Measurements from ENCODE around the gene ADSS1.

ADSS1 gene

GRCh38 chr14:104706733-104707607 lies 17.1 kb upstream of the ADSS1 start:
- no peak for TF ChIP-seq TAF1 (IDR thresholded peaks at IDR 0.05; ENCODE audit: borderline replicate concordance, insufficient read depth, low read length)
- no peak for TF ChIP-seq FOXP2 (optimal IDR thresholded peaks at IDR 0.05; ENCODE audit: borderline replicate concordance, extremely low read depth, extremely low read length, insufficient read depth)
- no peak for TF ChIP-seq POLR2AphosphoS5 (IDR thresholded peaks at IDR 0.05; ENCODE audit: low read depth, low read length)
- TF ChIP-seq SIN3A (IDR thresholded peaks at IDR 0.05; ENCODE audit: borderline replicate concordance, insufficient read depth, low read length) = no peak
- no peak for TF ChIP-seq REST (IDR thresholded peaks at IDR 0.05; ENCODE audit: insufficient read depth in 1 of 2, low read depth in 2 of 2, low read length in 2 of 2)

- TF ChIP-seq REST (IDR thresholded peaks at IDR 0.05; ENCODE audit: insufficient read depth in 1 of 2, low read depth in 2 of 2, low read length in 2 of 2) = no peak
- TF ChIP-seq FOXP2 (optimal IDR thresholded peaks at IDR 0.05; ENCODE audit: borderline replicate concordance, extremely low read depth, extremely low read length, insufficient read depth) = no peak
- no peak for TF ChIP-seq POLR2AphosphoS5 (IDR thresholded peaks at IDR 0.05; ENCODE audit: low read depth, low read length)
- TF ChIP-seq TAF1 (IDR thresholded peaks at IDR 0.05; ENCODE audit: borderline replicate concordance, insufficient read depth, low read length) = no peak
- TF ChIP-seq SIN3A (IDR thresholded peaks at IDR 0.05; ENCODE audit: borderline replicate concordance, insufficient read depth, low read length) = no peak
These were observed 16.1 kb upstream of the ADSS1 start for GRCh38 chr14:104707608-104708595.

GRCh38 chr14:104708606-104709268 lies 15.3 kb upstream of the ADSS1 start:
- TF ChIP-seq POLR2AphosphoS5 (IDR thresholded peaks at IDR 0.05; ENCODE audit: low read depth, low read length) = no peak

- no peak for TF ChIP-seq REST (IDR thresholded peaks at IDR 0.05; ENCODE audit: insufficient read depth in 1 of 2, low read depth in 2 of 2, low read length in 2 of 2)
- TF ChIP-seq SIN3A (IDR thresholded peaks at IDR 0.05; ENCODE audit: borderline replicate concordance, insufficient read depth, low read length) = no peak
- no peak for TF ChIP-seq FOXP2 (optimal IDR thresholded peaks at IDR 0.05; ENCODE audit: borderline replicate concordance, extremely low read depth, extremely low read length, insufficient read depth)
- no peak for TF ChIP-seq POLR2AphosphoS5 (IDR thresholded peaks at IDR 0.05; ENCODE audit: low read depth, low read length)
These were observed 14.5 kb upstream of the ADSS1 start for GRCh38 chr14:104709387-104710039.
